ENCODE measurements around the gene NRCAM.

The NRCAM gene

GRCh38 chr7:108236681-108237415 is 219.4 kb downstream of the NRCAM start:
- no peak for DNase-seq

DNA sequence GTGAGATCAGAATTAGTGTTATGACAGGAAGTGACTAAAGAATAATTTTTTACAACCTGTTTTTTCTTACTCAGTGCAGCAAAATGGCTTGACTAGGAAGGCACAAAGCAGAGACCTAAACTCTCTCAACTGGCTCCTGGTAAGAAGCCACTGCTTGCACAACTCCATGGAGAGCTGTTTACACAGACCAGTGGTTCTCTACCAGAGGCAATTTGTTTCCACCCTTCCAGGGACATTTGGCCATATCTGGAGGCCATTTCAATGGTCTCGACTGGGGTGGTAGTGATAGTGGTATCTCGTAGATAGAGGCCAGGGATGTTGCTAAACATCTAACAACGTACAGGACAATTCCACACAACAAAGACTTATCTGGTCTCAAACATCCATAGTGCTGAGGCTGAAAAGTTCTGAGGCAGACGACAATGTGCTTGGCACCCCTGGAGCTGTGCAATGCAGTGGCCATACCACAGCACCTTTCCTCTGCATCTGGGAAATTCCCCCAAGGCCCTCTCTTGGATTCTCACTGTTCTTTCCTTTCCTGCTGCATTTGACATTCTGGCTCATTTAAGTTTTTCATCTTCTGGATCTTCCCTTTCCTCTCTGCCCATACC is 220.7 kb downstream of the NRCAM start:
- no peak for DNase-seq

- no peak for DNase-seq
These were observed 221.2 kb downstream of the NRCAM start for GRCh38 chr7:108234971-108235450.

- DNase-seq: no peak
These were observed 222.0 kb downstream of the NRCAM start for GRCh38 chr7:108234281-108234680.

GRCh38 chr7:108232076-108232475 is 224.2 kb downstream of the NRCAM start:
- DNase-seq: no peak

DNA sequence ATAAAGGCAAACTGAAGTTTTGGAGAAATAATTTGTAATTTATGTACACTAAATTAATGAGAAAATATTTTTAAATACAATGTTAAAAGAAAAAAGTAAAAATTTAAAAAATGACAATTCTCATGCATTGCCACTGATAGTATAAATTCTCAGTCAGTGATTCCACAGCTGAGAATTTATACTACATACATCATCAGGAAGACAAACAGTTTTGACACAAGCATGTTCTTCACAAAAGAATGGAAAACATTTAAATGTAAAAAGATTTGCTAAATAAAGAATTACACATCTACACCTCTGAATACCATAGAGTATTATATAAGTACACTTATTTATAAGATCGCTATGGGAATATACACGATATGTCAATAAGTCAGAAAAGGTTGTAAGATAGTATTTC is 225.0 kb downstream of the NRCAM start:
- no peak for DNase-seq

GRCh38 chr7:108227366-108227765 is 228.9 kb downstream of the NRCAM start:
- no peak for DNase-seq

GRCh38 chr7:108226816-108227299 is 229.4 kb downstream of the NRCAM start:
- DNase-seq: no peak

DNA sequence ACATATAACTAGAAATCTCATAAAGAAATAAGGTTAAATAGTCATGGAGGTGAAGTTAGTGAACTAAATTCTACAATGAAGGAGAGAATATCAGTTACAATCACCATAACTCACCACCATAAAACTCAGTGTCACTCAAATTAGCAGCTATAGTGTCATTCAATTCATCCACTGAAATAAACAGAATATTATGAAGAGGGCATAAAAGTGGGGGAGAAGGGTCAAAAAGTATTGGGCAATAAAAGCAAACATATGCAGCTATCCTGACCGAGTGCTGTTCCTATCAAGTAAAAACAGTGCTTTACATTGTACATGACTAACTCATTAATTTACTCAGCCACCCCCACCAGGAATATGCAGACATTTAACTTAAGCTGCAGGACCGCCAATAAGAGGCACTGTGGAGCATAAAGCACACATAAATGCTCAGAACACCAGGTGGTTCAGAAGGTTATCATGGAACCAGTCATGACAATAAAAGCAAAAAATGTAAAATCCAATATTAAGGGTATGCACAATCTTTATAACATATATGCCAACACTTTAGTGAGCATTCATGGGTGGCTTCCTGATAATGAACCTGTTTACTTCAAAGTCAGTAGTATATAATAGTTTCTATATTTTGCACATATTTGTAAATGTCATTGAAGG is 230.6 kb downstream of the NRCAM start:
- no peak for DNase-seq

GRCh38 chr7:108224387-108224786 is 231.8 kb downstream of the NRCAM start:
- no peak for DNase-seq

GRCh38 chr7:108222236-108222892 is 233.9 kb downstream of the NRCAM start:
- no peak for DNase-seq

GRCh38 chr7:108211382-108212201 is 244.6 kb downstream of the NRCAM start:
- peak; percentile 37 for DNase-seq

DNA sequence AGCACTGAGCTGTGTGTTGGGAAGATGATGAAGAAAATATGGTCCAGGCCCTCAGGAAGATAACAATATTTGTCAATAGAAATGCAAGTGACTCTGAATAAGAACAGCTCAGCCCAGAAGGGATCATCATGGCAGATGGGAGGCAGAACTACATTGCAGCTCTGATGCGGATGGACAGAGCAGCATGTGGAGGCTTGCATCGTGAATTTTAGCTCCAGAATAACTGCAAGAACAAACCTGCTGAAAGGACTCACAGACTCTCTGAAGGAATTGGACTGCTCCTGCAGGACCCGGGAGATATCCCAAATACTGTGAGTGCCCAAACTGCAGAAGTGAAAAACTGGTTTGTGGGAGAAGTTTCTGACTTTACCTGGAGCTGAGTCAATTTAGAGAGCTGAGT is 245.4 kb downstream of the NRCAM start:
- no peak for DNase-seq

DNA sequence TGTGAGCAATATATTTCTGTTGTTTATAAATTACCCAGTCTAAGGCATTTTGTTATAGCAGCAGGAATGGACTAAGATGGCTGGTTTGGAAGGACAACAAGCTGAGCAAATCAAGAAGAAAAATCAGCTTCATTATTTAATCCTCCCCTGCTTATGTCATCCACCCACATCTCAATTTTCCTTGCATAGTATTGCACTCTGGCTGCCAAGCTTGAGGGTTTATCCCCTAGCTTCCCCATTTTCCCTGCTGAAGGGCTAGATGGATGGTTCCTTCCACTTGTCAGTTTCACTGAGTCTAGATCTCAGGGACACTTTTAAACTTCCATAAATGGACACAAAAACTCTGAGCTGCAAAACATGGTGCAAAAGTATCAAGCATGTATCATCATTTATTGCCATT is 250.9 kb downstream of the NRCAM start:
- no peak for DNase-seq

GRCh38 chr7:108204281-108204796 is 251.9 kb downstream of the NRCAM start:
- no peak for DNase-seq

GRCh38 chr7:108203537-108203936 is 252.7 kb downstream of the NRCAM start:
- no peak for DNase-seq

- no peak for DNase-seq
These were observed 253.5 kb downstream of the NRCAM start for GRCh38 chr7:108202743-108203142.

DNA sequence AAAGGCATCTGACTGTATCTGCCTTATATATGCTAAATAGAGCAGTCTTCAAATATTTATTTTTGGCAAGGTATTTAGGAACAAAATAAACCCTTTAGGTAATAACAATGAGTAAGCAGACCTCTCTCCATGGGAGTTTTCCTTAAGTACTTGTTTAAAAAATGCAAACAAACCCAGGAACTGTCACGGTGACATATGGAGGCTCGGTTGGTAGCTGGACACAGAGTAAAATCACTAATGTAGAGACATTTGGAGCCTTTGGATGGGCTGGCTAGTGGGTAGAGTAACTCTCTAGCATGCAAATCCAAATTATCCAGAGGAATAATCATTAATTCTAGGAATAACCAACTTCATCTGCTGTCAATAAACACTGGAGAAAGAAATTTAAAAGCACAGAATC is 254.5 kb downstream of the NRCAM start:
- DNase-seq: no peak

- no peak for DNase-seq
These were observed 255.9 kb downstream of the NRCAM start for GRCh38 chr7:108200326-108200725.

- no peak for DNase-seq
These were observed 258.7 kb downstream of the NRCAM start for GRCh38 chr7:108197371-108198091.

- no peak for DNase-seq
These were observed 260.2 kb downstream of the NRCAM start for GRCh38 chr7:108196004-108196403.
